Measurements from ENCODE around the gene ZGPAT. TPM values are rescaled to one million over a fixed set of nuclear protein-coding genes. Genes with fewer than 3 reads are reported as not detected.
A peak's percentile ranks its signal among the peaks of the same experiment; 100 is the strongest.

Gene ZGPAT
- total RNA-seq, 1 experiment from 2014 or later = 69.3 TPM

DNA sequence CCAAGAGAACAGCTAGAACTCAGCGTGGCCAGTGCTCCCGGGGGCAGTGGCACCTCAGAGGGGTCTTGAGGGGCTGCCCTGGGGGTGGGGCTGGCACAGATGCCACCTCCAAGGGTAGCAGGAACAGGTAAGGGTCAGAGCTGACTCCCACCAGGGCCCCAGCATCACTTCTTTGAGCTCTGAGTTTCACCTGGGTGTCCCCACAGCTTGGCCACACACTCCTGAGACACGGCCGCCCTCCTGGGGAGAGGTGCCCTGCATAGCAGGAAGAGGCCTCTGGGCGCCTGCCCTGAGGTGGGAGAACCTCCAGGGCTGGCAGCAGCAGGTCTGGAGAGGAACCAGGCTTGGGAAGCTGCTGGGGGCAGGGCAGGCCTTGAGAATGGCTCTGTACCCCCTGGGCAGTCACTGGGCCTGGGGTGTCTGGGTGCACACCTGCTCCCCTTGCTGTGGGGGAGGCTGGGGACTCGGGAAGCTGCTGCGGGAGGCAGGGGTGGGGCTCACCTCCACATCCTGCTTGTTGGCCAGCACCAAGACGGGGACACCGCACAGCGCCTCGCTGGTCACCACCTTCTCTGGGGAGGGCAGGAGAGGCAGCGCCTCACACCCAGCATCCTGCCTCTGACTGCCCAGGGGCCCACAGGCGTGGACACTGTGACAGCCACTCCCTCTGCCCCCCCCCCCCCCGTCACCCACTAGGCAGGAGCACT is 6.4 kb upstream of the ZGPAT start:
- Mint-ChIP-seq H3K27ac (ENCODE audit: unreplicated experiment) (peak overlapping the region; percentile 30), H3K4me1 (ENCODE audit: low read depth, unreplicated experiment) (peaks cover 13% of the 10 kb centered on the region), H3K27me3 (ENCODE audit: insufficient read depth, unreplicated experiment) (no peaks in the 10 kb centered on the region), H3K9me3 (ENCODE audit: unreplicated experiment) (no peaks in the 10 kb centered on the region), H3K36me3 (ENCODE audit: insufficient read depth, unreplicated experiment) (peaks cover 100% of the 10 kb centered on the region), H3K4me3 (ENCODE audit: unreplicated experiment) (no peak overlapping the region)
- BruUV-seq (replicated peaks) = no TSS peak
- ChIA-PET CTCF (no interaction called here), POLR2A (no interaction called here)
- Histone ChIP-seq H3K27me3 (replicated peaks; ENCODE audit: control insufficient read depth, insufficient read depth, low read length) (no peaks in the 10 kb centered on the region), H3K36me3 (ENCODE audit: control insufficient read depth, insufficient read depth, low read length) (peaks cover 12% of the 10 kb centered on the region), H3K4me1 (peaks cover 28% of the 10 kb centered on the region), H3K4me3 (ENCODE audit: low read depth, low read length) (no peak overlapping the region), H3K9me3 (no peaks in the 10 kb centered on the region)
- TF ChIP-seq, protein P1, sequence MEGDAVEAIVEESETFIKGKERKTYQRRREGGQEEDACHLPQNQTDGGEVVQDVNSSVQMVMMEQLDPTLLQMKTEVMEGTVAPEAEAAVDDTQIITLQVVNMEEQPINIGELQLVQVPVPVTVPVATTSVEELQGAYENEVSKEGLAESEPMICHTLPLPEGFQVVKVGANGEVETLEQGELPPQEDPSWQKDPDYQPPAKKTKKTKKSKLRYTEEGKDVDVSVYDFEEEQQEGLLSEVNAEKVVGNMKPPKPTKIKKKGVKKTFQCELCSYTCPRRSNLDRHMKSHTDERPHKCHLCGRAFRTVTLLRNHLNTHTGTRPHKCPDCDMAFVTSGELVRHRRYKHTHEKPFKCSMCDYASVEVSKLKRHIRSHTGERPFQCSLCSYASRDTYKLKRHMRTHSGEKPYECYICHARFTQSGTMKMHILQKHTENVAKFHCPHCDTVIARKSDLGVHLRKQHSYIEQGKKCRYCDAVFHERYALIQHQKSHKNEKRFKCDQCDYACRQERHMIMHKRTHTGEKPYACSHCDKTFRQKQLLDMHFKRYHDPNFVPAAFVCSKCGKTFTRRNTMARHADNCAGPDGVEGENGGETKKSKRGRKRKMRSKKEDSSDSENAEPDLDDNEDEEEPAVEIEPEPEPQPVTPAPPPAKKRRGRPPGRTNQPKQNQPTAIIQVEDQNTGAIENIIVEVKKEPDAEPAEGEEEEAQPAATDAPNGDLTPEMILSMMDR (IDR thresholded peaks at IDR 0.05; ENCODE audit: insufficient read depth in 1 of 2, low read depth in 1 of 2, low read length in 1 of 2, severe bottlenecking in 1 of 2, unreplicated experiment in 1 of 2) = no peak
- intact Hi-C loops (cut with micrococcal nuclease; ENCODE audit: unreplicated experiment) = no loop called here
- peak; percentile 29 to 58 for DNase-seq

DNA sequence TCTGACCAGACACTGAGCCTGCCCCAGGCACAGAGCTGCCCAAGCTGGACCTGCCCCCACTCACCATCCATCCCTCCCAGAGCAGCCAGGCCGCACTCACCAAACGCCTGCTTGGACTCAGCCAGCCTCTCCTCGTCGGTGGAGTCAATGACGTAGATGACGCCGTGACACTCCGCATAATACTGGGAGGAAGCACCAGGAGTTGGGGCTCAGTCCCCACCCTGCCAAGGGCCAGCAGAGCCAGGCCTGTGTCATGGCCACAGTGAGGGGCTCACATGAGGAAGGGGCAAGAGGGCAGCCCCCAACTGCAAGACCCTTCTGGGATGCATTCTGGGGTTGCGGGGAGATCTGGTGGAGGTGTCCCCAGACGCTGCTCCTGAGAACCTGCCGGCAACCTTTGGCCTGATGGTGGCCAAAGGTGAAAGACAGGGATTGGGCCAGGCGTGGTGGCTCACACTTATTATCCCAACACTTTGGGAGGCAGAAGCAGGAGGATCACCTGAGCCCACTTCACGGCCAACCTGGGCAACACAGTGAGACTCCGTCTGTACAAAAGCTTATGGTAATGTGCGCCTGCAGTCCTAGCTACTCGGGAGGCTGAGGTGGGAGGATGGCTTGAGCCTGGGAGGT is 5.7 kb upstream of the ZGPAT start:
- H3K27me3 Mint-ChIP-seq (ENCODE audit: insufficient read depth, unreplicated experiment) = no peaks in the 10 kb centered on the region
- H3K27ac Mint-ChIP-seq (ENCODE audit: unreplicated experiment) = peak overlapping the region; percentile 44
- Histone ChIP-seq H3K36me3 (ENCODE audit: control insufficient read depth, insufficient read depth, low read length) (peaks cover 12% of the 10 kb centered on the region), H3K4me3 (ENCODE audit: low read depth, low read length) (no peak overlapping the region), H3K9me3 (no peaks in the 10 kb centered on the region), H3K4me1 (peaks cover 24% of the 10 kb centered on the region), H3K27me3 (replicated peaks; ENCODE audit: control insufficient read depth, insufficient read depth, low read length) (no peaks in the 10 kb centered on the region)
- H3K9me3 Mint-ChIP-seq (ENCODE audit: unreplicated experiment) = no peaks in the 10 kb centered on the region
- H3K4me3 Mint-ChIP-seq (ENCODE audit: unreplicated experiment) = no peak overlapping the region
- ChIA-PET CTCF (no interaction called here), POLR2A (no interaction called here)
- TF ChIP-seq, protein P1 (IDR thresholded peaks at IDR 0.05; ENCODE audit: insufficient read depth in 1 of 2, low read depth in 1 of 2, low read length in 1 of 2, severe bottlenecking in 1 of 2, unreplicated experiment in 1 of 2) = no peak
- intact Hi-C loops (cut with micrococcal nuclease; ENCODE audit: unreplicated experiment) = no loop called here
- peaks cover 100% of the 10 kb centered on the region for H3K36me3 Mint-ChIP-seq (ENCODE audit: insufficient read depth, unreplicated experiment)
- H3K4me1 Mint-ChIP-seq (ENCODE audit: low read depth, unreplicated experiment) = peaks cover 18% of the 10 kb centered on the region
- DNase-seq = peak in 1 of 2 experiments; percentile 55
- no TSS peak for BruUV-seq (replicated peaks)

DNA sequence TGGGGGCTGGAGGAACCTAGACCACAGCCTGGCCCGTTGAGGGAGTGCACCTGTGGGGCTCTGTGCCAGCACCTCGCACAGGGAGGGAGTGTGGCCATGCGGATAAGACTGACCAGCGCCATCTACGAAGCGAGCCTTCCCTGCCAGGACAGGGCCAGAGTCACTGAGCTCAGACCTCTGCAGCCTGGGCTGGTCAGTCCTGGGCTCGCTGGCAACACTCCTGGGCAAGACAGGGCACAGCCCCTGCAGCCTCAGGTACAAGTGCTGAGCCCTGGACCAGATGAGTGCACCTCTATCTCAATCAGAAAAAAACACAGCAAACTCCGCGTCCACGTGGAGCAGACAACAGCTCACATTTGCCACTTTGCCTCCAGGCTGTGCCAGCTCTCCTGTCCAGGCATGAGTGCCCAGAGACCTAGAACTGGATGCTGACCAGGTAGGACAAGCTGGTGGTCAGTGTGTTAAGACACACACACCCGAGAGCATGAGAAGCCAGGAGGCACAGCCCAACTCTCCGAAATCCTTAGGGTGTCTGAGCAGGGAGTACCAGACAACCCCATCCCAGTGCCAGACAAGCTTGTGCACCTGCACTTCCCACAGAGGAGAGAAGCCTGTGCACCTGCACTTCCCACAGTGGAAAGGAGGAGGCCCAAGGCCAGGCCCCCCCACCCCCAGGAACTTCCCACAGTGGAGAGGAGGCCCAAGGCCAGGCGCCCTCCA is 4.9 kb upstream of the ZGPAT start:
- H3K36me3 ChIP-seq (ENCODE audit: control insufficient read depth, insufficient read depth, low read length) = peaks cover 12% of the 10 kb centered on the region

More for the DNA sequence above, 4.9 kb upstream of the ZGPAT start:
- peaks cover 11% of the 10 kb centered on the region for H3K4me1 Mint-ChIP-seq (ENCODE audit: low read depth, unreplicated experiment)
- H3K9me3 ChIP-seq = no peaks in the 10 kb centered on the region
- no peaks in the 10 kb centered on the region for H3K27me3 ChIP-seq (replicated peaks; ENCODE audit: control insufficient read depth, insufficient read depth, low read length)
- H3K4me3 ChIP-seq (ENCODE audit: low read depth, low read length) = no peak overlapping the region
- H3K9me3 Mint-ChIP-seq (ENCODE audit: unreplicated experiment) = no peaks in the 10 kb centered on the region
- ChIA-PET POLR2A (no interaction called here), CTCF (no interaction called here)
- intact Hi-C loops (cut with micrococcal nuclease; ENCODE audit: unreplicated experiment) = no loop called here
- H3K27me3 Mint-ChIP-seq (ENCODE audit: insufficient read depth, unreplicated experiment) = no peaks in the 10 kb centered on the region
- no TSS peak for BruUV-seq (replicated peaks)
- DNase-seq = peak; percentile 17 to 42
- TF ChIP-seq, protein P1 (IDR thresholded peaks at IDR 0.05; ENCODE audit: insufficient read depth in 1 of 2, low read depth in 1 of 2, low read length in 1 of 2, severe bottlenecking in 1 of 2, unreplicated experiment in 1 of 2) = no peak
- H3K4me1 ChIP-seq = peaks cover 20% of the 10 kb centered on the region
- no peak overlapping the region for H3K4me3 Mint-ChIP-seq (ENCODE audit: unreplicated experiment)
- H3K36me3 Mint-ChIP-seq (ENCODE audit: insufficient read depth, unreplicated experiment) = peaks cover 100% of the 10 kb centered on the region
- peak overlapping the region; percentile 44 for H3K27ac Mint-ChIP-seq (ENCODE audit: unreplicated experiment)

Measured in Caco-2 (cell line).